Endothelial cell of umbilical vein (primary cell): ENCODE results near the gene DYNC1H1.

Source experiments
- CTCF ChIP-seq, 2 donors: IDR thresholded peaks; 1 replicate in 1 of 2; 2 replicates in 1 of 2; pipeline ENCODE4 v1.5.1; 2011; ENCODE audit warnings: low read length in 2 of 2, mild to moderate bottlenecking in 2 of 2, moderate library complexity in 2 of 2, control low read depth in 1 of 2, inconsistent platforms in 1 of 2, low read depth in 1 of 2; ENCODE audit not compliant: insufficient read depth in 1 of 2; ENCODE audit errors: extremely low read depth in 1 of 2
- EZH2 ChIP-seq: IDR thresholded peaks from 2 replicates; pipeline ENCODE4 v1.6.1; 2012; ENCODE audit warnings: borderline replicate concordance, low read depth, mild to moderate bottlenecking, moderate library complexity, low read length, inconsistent platforms; ENCODE audit not compliant: severe bottlenecking
- MYC ChIP-seq: IDR thresholded peaks from one replicate; pipeline ENCODE4 v1.6.1; 2011; ENCODE audit warnings: mild to moderate bottlenecking, low read depth, low read length
- POLR2A ChIP-seq: IDR thresholded peaks from 2 replicates; pipeline ENCODE4 v1.6.1; 2012; ENCODE audit warnings: low read depth, mild to moderate bottlenecking, control low read depth, low read length
- TF ChIP-seq, protein P1 (sequence below): IDR thresholded peaks from 2 replicates; pipeline ENCODE4 v1.6.1; 2011; ENCODE audit not compliant: insufficient read depth, insufficient read length

GRCh38 chr14:101963656-101964296, 597 bp upstream of the DYNC1H1 start:
- TF ChIP-seq EZH2: no peak
- TF ChIP-seq POLR2A: no peak
- TF ChIP-seq CTCF (IDR thresholded peaks at IDR 0.05; ENCODE audit: extremely low read depth in 1 of 2, insufficient read depth in 1 of 2, low read depth in 1 of 2, low read length in 2 of 2): no peak
- TF ChIP-seq, protein P1, sequence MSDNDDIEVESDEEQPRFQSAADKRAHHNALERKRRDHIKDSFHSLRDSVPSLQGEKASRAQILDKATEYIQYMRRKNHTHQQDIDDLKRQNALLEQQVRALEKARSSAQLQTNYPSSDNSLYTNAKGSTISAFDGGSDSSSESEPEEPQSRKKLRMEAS: no peak
- no peak for TF ChIP-seq MYC
